ENCODE measurements around the gene ASCL5.

The ASCL5 gene

DNA sequence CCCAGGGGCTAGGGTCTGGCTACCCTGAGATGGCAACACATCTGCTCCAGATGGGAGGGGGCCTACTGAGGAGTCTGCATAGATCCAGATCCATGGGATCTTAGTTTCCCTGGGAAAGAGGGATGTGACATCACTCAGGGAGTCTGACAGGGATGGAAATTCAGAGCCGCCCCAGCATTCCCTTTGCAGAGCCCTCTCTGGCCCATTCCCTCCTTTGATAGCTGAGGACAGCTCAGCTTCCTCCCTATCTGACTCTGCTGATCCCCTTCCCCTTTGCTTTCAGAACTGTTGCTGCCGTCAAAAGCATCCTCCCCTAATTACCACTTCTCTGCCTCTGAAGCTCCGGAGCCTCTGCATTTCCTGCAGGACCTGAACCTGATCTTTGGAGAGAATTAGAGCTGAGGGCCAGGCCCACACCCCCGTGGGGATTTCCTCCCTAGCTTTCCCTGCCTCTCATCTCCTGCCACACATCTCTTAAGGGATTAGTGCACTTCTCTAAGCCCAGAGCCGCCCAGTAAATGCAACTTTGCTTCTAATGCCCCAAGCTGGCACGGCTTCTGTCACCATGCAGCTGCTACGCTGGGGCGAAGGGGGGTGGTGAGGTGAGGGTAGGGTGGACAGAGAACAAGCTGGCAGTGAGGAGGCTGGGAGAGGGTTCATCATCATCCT, 9.5 kb upstream of the ASCL5 start:
- DNase-seq: peak; percentile 96 to 97

DNA sequence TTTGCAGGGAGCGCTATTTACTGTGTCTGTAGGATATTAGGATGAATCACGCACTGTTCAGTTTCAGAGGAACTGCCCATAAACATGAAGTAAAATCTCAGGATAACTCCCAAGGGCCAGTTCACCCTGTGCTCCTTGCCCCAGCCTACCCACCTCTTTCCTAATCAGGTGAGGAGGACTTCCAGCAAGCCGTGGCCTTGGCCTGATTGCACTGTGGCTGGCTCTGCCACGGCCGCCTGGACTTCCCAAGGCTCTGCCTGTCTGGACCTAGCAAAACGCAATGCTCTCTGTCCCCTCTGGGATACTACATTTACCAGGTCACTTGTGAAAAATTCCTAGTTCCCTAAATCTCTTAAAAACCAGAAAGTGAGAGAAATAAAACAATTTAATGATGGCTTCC, 7.4 kb upstream of the ASCL5 start:
- DNase-seq: no peak

DNA sequence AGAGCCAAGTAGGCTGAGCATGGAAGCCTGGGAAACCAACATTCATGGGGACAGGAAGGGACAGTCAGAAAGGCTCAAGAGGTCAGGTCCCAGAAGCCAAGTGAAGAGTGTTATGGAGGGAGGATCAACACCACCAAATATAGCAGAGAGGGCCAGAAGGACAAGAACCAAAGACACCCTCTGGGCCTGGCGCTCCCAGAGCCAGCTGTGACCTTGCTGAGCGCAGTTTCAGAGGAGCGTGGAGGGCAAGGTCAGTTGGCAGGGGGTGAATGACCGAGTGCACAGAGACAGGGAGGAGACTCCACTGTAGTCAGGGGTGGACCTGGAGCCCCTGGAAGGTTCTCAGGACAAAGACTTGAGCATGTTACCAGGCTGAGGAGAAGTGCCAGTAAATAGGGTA, 4.4 kb upstream of the ASCL5 start:
- DNase-seq: no peak

DNA sequence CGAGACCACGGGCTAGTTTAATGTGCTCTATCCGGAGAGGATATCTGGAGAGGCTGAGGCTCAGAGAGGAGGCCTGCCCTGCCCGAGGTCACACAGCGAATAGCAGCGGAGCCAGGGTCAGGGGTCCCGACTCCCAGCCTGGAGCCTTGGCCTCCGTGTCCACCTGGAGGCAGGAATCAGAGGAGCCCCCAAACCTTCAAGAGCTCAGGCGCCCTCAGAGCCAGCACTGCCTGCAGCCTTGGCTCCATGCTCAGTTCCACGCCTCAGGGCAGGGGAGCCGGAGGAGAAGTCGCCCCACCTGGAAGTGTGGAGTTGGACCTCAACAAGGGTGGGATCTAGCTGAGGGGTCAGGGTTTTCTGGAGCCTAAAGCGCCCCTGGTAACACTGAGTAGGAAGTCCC, 2.0 kb upstream of the ASCL5 start:
- no peak for DNase-seq

DNA sequence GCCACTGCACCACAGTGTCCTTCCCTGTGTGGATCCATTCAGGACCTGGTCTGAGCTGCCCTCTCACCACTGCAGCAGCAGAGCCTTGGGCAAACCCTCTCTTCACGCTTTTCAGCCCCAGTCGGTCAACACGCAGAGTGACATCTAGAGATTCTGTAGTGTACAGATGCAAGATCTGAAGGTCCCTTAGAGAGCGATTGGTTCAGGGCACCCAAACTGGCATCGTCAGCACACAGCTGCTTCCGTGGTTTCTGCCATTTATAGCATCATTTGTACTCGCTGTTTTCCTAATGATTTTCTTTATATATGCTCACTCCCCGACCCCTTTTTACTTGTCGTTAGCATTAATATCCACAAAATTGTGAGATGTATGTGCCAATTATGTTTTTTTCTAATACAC, 1.5 kb upstream of the ASCL5 start:
- DNase-seq: no peak

DNA sequence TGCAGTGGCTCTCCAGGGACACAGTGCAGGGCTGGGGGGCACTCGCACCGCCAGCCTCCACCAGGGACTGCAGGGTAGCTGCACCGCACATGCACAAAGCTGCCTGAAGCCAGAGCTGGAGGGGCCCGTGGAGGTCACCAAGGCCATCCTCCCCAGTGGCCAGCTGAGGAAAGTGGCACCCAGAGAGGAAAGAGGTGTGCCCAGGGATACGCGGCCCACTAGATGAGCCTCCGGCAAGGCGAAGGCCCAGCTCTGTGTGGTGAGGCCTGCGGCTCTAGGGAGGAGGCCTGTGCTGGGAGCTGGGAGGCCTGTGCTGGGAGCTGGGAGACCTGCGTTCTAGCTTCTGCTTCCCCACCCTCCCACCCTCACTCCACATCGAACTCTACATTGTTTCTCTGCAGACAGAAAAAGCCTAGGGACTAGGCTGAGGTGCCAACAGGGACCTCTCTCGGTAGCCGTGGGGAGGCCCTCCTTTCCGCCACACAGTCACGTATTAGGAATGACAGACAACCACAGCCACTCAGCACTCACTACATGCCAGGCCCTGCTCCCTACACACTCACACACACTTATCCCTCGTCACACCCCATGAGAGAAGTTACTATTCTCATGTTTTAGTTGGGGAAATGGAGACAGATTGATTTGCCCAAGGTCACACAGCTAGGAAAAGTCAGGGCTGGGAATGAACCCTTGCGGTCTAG, 921 bp upstream of the ASCL5 start:
- DNase-seq: no peak

DNA sequence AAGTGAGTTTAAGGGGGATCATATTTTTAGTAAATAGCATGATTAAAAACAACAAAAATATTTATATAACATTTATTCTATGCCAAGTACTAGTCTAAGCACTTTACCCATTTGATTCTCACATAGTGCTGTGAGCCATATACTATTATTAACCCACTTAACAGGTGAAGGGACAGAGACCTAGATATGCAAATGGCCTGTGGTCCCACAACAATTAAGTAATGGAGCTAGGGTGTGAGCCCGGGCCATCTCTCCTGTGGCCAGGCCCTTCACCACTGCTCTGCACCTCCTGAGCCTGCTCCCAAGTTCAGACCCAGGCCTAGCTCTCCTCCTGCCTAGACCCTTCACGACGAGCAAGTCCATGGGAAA, 537 bp downstream of the ASCL5 start:
- no peak for DNase-seq

DNA sequence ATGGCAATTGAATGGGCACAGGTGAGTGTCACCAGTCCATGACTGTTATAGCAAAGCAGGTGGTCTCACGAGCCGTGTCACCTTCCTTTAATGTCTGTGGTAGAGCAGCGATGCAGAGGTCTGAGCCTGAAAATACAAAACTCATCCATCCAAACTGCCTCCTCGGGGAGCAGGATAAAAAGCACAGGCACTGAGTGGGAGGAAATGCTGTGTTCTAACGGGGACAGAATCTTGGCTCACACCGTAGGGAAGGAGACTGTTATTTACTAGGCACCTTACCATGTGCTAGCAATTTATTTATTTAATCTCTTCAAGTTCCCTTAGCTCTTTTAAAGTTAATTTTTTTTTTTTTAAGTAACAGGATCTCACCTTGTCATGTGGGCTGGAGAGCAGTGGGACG, 1.2 kb downstream of the ASCL5 start:
- DNase-seq: no peak

DNA sequence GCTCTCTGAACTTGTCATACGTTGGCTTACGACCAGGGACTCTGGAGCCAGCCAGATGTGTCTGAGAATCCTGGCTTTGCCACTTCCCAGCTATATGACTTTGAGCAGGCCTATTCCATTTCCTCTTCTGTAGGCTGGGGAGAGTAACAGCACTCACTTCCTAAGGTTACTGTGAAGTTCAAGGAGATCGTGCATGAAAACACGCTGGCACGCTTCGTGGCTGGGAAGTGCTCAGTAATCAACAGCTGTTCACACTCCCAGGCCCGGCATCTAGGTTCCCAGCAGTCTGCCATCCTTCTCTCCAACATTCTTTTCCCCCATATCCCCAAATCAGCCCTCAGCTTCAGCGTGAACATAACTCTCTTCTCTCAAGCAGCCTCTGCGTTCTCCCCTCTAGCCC, 2.0 kb downstream of the ASCL5 start:
- peak in 1 of 2 experiments; percentile 30 for DNase-seq

DNA sequence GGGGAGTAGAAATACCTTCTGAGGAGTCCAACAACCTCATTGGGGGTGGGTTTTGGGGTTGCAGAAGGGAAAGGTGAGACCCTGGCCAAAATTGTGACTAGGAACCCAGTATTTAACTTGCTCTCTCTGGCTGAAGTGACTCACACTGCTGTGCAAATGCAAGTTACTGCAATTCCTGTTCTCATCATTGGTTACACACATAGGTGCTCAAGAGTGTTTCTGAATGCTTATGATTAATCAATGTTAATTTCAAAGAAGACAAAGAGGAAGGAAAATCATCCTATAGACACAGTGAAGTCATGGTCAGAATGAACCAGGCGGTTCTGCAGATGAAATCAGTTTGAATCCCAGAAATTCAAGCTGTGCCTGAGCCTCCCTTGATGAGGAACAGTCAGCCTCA, 3.1 kb downstream of the ASCL5 start:
- DNase-seq: no peak

DNA sequence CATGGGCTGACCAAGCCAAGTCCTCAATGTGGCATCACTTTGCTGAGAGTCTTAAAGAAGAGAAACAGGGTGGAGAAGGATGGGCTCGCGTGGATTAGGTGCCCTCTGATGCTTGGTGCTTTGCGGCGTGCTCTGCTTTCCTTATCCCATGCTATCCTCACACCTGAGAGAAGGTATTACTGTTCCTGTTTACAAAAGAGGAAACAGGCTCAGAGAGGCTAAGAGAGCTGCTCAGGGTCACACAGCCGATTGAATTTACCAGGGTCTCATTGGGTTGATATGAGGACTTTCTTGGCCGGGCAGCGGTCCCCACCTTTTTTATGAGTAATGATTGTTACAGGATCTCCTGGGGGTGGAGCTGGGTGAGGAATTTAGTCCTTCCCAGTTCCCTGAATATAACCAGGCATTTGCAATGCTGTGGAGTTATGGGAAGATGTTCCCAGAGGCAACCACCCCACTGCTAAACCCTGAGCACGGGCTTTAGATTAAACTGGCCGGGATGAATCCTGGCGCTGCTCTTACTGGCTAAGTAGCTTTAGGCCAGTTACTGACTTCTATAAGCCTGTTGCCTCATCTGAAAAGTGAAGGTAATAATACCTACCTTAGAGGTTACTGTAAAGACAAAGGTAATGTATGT, 4.5 kb downstream of the ASCL5 start:
- no peak for DNase-seq

DNA sequence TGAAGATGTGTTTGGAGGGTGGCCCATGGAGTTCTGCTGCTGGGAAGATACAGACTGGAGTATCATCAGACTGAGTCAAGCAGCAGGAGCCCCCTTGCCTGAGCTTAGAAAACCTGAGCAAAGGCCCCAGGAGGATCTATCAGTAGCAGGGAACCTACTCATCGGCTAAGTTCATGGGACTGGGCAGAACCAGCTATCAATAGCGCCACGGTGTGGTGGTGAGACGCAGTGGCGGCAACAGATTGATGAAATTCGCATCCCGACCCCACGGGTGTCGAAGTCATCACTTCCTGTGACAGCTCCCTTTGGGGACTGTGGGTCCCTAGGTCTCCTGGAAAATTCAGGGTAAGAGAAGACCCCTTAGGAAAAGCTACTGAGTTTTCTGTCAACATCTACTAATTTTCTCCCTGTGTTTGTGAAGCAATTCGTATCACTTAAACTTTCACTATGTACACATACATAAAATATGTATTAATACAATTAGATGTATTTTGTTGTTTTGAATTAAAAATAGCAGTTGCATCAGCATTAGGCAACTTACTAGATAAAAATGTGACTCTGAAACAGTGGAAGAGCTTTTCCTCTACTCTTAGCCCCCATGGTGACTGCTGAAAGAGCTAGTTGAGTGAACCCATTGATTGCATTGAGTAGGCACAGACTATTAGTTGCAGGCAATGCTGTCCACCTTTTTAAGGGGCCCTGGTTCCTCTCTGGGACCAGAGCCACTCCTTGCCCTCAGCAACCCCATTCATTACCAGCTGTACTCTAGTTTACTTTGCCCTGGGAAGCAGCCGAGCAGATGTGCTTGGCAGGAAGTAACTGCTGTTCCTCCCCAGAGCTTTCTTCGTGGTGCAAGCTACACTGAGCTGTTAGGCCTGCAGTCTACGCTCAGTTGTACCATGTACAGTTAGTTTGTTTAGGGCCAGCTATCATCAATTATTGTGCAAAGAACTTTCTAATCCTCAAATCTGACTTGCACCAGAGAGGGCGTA, 7.5 kb downstream of the ASCL5 start:
- no peak for DNase-seq

DNA sequence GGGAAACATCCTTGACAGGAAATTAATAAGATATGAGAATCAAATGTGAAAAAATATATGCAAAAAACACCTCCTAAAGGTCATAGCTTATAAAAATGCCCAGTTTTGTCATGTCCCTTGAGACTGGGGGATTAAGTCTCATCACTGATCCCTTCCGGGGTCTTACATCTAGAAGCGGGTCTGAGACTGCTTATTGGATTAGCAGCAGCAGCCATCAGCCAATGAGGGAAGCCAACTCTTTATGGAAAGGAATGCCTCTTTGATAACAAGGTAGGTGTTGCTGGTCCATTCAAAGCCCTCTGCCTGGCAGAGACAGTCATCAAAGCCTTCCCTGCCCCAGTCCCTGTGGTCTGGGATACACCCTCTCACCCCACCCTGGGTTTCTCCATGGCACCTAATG, 10.9 kb downstream of the ASCL5 start:
- peak in 1 of 2 experiments; percentile 25 for DNase-seq

DNA sequence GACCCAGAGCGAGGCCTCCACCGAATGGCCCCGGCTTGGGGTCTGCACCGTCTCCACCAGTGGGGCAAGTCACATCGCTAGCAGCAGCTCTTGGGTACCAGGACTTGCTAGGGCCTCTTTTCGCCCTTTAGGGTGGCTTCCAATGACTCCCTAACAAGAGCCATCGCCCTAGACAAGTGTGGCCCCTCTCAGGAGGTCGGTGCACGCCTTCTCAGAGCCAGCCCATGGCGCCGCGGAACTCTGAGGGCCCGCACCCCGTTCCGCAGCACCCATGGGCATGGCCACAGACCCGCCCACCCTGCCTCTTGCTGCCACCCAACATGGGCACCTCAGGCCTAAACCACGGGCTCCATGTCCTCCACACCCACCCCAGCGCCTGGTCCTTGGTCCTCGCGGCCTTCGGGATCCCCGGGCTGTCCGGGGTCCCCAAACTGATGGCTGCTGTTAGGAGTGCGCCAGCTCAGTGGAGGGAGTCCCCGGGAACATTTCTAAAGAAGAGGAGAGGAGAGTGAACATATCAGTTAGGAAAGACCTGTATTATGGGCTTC, 11.5 kb downstream of the ASCL5 start:
- no peak for DNase-seq

DNA sequence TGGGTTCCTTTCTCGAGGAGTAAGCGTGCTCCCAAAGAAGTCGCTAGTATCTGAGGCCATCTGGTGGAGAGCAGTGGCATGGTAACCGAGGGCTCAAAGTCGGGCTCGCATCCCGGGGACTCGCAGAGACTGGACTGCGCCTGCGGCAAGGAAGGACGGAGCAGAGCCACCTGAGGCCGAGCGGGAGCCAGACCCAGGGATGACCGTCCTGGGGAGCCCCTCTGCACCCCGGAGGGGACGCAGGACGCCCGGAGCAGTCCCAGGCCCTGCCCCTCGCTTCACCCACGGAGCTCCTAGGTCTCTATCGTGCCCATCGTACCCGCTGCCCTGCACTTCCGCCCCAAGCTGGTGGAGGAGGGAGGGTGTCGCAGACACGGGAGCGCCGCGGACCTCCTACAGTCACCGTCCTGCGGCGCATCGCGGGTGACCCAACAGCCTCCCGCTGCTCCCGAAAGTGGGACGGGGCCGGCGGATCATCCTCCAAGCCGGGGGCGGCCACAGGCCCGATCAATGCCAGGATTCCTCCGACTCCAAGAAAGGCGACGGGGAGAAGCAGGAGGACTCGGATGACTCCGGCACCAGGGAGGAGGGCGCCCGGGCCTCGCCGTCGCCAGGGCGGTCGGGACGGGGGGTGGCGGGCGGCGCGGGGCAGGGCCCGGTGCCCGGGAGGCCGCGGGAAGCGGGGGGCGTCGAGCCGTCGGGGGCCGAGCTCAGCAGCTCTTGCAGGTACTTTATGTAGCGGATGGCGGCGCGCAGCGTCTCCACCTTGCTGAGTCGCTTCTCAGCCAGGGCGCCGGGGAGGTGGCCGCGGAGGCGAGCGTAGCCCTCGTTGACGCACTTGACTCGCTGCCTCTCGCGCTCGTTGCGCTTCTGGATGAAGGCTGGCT, 12.5 kb downstream of the ASCL5 start:
- DNase-seq: peak; percentile 60 to 93

DNA sequence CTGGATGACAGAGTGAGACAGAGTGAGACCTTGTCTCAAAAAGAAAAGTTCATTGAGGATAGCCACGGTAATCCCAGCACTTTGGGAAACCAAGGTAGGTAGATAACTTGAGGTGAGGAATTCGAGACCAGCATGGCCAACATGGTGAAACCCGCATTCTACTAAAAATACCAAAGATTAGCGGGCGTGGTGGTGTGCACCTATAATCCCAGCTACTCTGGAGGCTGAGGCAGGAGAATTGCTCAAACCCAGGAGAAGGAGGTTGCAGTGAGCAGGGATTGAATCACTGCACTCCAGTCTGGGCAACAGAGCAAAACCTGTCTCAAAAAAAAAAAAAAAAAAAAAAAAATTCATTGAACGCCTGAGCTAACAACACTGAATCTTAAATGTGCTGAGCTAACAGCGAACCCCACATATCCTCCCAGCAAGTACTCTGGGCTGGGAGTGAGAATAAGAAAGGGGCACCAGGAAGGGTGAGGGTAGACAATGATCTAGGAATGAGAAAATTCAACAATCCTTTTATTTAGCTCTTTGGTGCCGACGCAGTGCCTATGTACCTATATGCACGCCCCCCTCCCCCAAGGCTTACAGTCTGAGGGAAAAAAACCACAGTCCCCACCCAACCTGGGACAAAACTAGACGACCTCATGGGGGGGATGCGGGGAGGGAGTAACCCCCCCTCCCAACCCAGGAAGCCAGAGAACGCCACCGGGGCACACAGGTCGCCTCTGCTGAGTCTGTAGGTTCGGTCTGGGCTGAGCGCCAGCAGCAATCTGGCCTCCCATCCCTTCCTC, 13.3 kb downstream of the ASCL5 start:
- DNase-seq: no peak

DNA sequence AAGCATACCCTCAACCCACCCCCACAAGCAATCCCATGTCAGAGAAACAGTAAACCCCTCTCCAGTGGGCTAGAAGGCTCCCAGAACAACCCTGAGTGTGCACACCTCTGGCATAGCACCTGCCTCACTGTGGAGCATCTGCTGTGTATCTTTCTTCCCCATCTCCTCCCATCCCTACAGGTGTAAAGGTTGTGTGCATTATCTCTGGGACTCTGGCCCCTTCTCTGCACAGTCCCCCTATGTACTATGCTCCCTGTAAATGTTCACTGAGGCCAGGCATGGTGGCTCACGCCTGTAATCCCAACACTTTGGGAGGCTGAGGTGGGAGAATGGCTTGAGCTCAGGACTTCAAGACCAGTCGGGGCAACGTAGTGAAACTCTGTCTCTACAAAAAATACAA, 14.1 kb downstream of the ASCL5 start:
- no peak for DNase-seq

DNA sequence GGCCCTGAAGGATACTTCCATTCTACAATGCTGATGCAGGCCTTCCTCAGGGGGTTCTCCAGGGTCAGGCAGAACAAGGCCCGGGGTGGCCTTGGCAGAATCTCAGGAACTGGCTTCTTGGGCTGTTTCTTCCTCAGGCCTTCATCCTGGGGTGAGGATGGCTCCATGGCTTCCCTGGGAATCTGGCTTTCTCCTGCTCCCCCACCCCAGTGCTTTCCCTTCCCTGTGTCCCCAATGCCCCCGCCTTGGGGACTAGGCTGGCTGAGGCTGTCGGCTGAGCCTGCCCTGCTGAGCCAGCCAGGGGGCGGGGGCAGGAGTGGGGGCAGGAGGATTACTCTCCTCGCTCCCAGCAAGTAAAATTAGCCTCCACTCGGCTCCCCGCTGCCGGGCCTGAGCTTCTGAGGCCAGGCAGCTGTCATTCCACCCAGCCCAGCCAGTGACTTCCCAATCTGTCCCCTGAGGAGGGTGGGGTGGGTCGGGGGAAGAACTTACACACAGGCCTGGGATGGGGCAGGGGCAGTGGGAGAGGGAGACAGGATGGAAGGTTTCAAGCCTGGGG, 14.7 kb downstream of the ASCL5 start, which contains the start of gene CACNA1S:
Gene CACNA1S, minus strand, starts transcription at position 254 of the 559 bp plus-strand sequence. Its CDS starts 87 bp downstream, at position 167.
- peak; percentile 41 to 60 for DNase-seq

DNA sequence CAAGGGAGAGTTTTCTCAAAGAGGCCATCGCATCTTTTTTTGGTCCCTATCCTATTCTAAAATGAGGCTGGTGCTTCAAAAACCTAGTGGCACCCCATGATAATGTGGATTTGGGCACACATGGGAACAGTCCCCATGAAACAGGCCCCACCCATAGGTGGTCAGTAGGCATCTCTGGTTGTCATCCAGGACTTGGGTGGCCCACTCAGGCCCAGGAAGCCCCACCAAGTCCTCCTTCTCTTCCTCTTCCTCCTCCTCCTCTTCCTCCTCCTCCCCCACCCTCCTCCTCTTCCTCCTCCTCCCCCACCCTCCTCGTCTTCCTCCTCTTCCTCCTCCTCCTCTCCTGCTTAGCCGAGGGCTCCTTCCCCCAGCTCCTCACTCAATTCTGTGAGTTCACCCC, 15.3 kb downstream of the ASCL5 start:
- DNase-seq: no peak

DNA sequence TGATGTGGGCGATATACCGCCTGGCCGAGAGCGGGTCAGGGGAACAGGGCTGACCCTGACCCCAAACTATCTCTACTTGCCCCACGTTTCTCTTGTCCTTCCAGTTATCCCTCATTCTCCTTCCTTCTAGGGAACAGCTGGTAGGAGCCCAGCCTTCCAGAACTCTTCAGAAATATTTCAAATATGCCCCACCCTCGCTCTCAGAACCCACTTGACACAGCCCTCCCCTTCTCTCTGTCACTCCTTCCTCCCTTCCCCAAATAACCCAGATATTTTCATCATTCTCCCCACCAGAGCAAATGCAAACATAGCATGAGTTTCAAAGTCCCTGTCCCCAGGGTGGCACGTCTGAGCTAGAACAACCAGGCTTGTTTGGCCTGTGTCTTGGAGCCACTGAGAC, 15.8 kb downstream of the ASCL5 start:
- no peak for DNase-seq
